ENCODE data around the gene TAS2R41. TPM values are rescaled to one million over a fixed set of nuclear protein-coding genes. Genes with fewer than 3 reads are reported as not detected.

Gene TAS2R41
- total RNA-seq, 1 donor from 2014 or later: not detected

GRCh38 chr7:143512488-143513340 is 35.0 kb downstream of the TAS2R41 start:
- H3K4me3 ChIP-seq (ENCODE audit: low read depth, low read length): no peak overlapping the region
- no peak for TF ChIP-seq CTCF (conservative IDR thresholded peaks at IDR 0.05; ENCODE audit: low read depth, low read length)
- no peak for DNase-seq (ENCODE audit: low read depth)

- TF ChIP-seq CTCF (conservative IDR thresholded peaks at IDR 0.05; ENCODE audit: low read depth, low read length): no peak
- H3K4me3 ChIP-seq (ENCODE audit: low read depth, low read length): no peak overlapping the region
- no peak for DNase-seq (ENCODE audit: low read depth)
Observed at GRCh38 chr7:143514487-143514886, 36.8 kb downstream of the TAS2R41 start.

GRCh38 chr7:143514995-143515735 is 37.5 kb downstream of the TAS2R41 start:
- TF ChIP-seq CTCF (conservative IDR thresholded peaks at IDR 0.05; ENCODE audit: low read depth, low read length): no peak
- no peak overlapping the region for H3K4me3 ChIP-seq (ENCODE audit: low read depth, low read length)
- DNase-seq (ENCODE audit: low read depth): no peak

GRCh38 chr7:143516981-143517380 is 39.3 kb downstream of the TAS2R41 start:
- H3K4me3 ChIP-seq (ENCODE audit: low read depth, low read length): no peak overlapping the region
- no peak for TF ChIP-seq CTCF (conservative IDR thresholded peaks at IDR 0.05; ENCODE audit: low read depth, low read length)
- no peak for DNase-seq (ENCODE audit: low read depth)

GRCh38 chr7:143518521-143518920 is 40.8 kb downstream of the TAS2R41 start:
- no peak overlapping the region for H3K4me3 ChIP-seq (ENCODE audit: low read depth, low read length)
- no peak for TF ChIP-seq CTCF (conservative IDR thresholded peaks at IDR 0.05; ENCODE audit: low read depth, low read length)
- DNase-seq (ENCODE audit: low read depth): no peak

- no peak for DNase-seq (ENCODE audit: low read depth)
- TF ChIP-seq CTCF (conservative IDR thresholded peaks at IDR 0.05; ENCODE audit: low read depth, low read length): no peak
- no peak overlapping the region for H3K4me3 ChIP-seq (ENCODE audit: low read depth, low read length)
Observed at GRCh38 chr7:143518941-143519340, 41.3 kb downstream of the TAS2R41 start.

All from epithelial cell of proximal tubule (primary cell).